ENCODE results near the gene IFNA8.

IFNA8 gene

DNA sequence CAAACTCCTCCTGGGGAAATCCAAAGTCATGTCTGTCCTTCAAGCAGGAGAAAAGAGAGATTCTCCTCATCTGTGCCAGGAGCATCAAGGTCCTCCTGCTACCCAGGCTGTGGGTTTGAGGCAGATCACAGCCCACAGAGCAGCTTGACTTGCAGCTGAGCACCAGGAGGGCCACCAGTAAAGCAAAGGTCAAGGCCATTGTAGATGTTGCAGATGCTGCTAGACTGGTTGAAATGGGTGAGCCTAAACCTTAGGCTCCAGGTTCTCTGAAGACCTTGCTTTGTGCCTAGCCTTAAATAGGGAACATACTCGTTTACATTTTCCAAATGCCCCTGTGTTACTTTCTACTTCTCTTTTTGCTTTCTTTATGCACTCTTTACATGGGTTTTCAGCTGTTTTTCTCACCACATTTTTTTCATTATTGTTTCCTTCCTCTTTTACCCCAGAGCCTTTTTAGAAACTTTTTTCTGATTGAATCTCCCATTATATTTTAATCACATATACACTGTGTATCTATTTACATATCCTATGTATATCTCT, 23.7 kb upstream of the IFNA8 start, which contains the start of gene IFNA2 (continued):
- TF ChIP-seq, protein P1, sequence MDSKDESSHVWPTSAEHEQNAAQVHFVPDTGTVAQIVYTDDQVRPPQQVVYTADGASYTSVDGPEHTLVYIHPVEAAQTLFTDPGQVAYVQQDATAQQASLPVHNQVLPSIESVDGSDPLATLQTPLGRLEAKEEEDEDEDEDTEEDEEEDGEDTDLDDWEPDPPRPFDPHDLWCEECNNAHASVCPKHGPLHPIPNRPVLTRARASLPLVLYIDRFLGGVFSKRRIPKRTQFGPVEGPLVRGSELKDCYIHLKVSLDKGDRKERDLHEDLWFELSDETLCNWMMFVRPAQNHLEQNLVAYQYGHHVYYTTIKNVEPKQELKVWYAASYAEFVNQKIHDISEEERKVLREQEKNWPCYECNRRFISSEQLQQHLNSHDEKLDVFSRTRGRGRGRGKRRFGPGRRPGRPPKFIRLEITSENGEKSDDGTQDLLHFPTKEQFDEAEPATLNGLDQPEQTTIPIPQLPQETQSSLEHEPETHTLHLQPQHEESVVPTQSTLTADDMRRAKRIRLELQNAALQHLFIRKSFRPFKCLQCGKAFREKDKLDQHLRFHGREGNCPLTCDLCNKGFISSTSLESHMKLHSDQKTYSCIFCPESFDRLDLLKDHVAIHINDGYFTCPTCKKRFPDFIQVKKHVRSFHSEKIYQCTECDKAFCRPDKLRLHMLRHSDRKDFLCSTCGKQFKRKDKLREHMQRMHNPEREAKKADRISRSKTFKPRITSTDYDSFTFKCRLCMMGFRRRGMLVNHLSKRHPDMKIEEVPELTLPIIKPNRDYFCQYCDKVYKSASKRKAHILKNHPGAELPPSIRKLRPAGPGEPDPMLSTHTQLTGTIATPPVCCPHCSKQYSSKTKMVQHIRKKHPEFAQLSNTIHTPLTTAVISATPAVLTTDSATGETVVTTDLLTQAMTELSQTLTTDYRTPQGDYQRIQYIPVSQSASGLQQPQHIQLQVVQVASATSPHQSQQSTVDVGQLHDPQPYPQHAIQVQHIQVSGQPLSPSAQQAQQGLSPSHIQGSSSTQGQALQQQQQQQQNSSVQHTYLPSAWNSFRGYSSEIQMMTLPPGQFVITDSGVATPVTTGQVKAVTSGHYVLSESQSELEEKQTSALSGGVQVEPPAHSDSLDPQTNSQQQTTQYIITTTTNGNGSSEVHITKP (tag by site-specific recombination; IDR thresholded peaks at IDR 0.05), result no peak
- TF ChIP-seq KLF9 (tag by site-specific recombination; IDR thresholded peaks at IDR 0.05; ENCODE audit: low read depth) (no peak), ZNF843 (tag by site-specific recombination; IDR thresholded peaks at IDR 0.05) (no peak)

DNA sequence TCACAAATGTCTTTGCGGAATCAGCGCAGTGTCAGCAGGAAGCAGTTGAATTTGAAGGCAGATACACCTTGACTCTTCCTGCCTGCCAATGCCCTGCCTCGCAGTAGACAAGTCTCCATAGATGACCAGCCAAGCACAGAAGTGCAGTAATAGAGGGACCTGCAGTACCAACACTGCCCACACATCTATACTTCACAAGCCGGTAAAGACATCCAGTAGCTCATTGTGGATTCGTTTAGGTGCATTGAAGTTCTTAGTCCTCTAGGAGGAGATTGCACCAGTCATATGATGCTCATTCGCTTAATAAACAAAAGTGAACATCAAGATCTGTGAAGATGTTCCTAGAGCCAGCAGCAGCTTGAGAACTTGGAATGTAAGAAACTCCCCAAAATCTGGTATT, 16.6 kb upstream of the IFNA8 start:
- POLR2A ChIA-PET, result no interaction called here
- Histone ChIP-seq H3K9me3 (ENCODE audit: control insufficient read depth, insufficient read depth, low read depth, low read length) (no peaks in the 10 kb centered on the region), H3K27ac (ENCODE audit: extremely low read depth, low read depth, low read length) (no peak overlapping the region), H3K4me3 (ENCODE audit: low read depth, low read length) (no peak overlapping the region), H3K4me1 (ENCODE audit: control insufficient read depth, insufficient read depth, low read length) (no peaks in the 10 kb centered on the region), H3K36me3 (ENCODE audit: control insufficient read depth in 2 of 2, insufficient read depth in 1 of 2, low read length in 2 of 2) (no peaks in the 10 kb centered on the region)
- CTCF ChIA-PET, result interaction anchor here (0.6 to 2.7 kb wide), 10 partner anchors 8 to 143 kb away, joined by 3 to 11 read pairs (median 4); no protein-coding TSS in a partner anchor
- TF ChIP-seq GLIS1 (tag by site-specific recombination; IDR thresholded peaks at IDR 0.05) (no peak), ZNF544 (tag by site-specific recombination; IDR thresholded peaks at IDR 0.05) (no peak), ZBTB20 (tag by site-specific recombination; IDR thresholded peaks at IDR 0.05) (no peak), ZBTB1 (tag by site-specific recombination; IDR thresholded peaks at IDR 0.05) (no peak), ZNF133 (tag by site-specific recombination; IDR thresholded peaks at IDR 0.05) (no peak), ZNF768 (tag by site-specific recombination; IDR thresholded peaks at IDR 0.05) (no peak), ZNF202 (tag by site-specific recombination; IDR thresholded peaks at IDR 0.05; ENCODE audit: borderline replicate concordance) (no peak), ZXDB (tag by site-specific recombination; IDR thresholded peaks at IDR 0.05) (no peak), SCRT2 (tag by site-specific recombination; IDR thresholded peaks at IDR 0.05) (no peak), IKZF3 (tag by site-specific recombination; IDR thresholded peaks at IDR 0.05) (no peak), ZNF157 (tag by site-specific recombination; IDR thresholded peaks at IDR 0.05) (no peak), KLF7 (tag by site-specific recombination; IDR thresholded peaks at IDR 0.05; ENCODE audit: borderline replicate concordance) (no peak), ZNF426 (tag by site-specific recombination; IDR thresholded peaks at IDR 0.05) (no peak)
- TF ChIP-seq, protein P2, sequence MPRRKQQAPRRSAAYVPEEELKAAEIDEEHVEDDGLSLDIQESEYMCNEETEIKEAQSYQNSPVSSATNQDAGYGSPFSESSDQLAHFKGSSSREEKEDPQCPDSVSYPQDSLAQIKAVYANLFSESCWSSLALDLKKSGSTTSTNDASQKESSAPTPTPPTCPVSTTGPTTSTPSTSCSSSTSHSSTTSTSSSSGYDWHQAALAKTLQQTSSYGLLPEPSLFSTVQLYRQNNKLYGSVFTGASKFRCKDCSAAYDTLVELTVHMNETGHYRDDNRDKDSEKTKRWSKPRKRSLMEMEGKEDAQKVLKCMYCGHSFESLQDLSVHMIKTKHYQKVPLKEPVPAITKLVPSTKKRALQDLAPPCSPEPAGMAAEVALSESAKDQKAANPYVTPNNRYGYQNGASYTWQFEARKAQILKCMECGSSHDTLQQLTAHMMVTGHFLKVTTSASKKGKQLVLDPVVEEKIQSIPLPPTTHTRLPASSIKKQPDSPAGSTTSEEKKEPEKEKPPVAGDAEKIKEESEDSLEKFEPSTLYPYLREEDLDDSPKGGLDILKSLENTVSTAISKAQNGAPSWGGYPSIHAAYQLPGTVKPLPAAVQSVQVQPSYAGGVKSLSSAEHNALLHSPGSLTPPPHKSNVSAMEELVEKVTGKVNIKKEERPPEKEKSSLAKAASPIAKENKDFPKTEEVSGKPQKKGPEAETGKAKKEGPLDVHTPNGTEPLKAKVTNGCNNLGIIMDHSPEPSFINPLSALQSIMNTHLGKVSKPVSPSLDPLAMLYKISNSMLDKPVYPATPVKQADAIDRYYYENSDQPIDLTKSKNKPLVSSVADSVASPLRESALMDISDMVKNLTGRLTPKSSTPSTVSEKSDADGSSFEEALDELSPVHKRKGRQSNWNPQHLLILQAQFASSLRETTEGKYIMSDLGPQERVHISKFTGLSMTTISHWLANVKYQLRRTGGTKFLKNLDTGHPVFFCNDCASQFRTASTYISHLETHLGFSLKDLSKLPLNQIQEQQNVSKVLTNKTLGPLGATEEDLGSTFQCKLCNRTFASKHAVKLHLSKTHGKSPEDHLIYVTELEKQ (tag by site-specific recombination; IDR thresholded peaks at IDR 0.05; ENCODE audit: borderline replicate concordance), result no peak
- TF ChIP-seq, protein P3, sequence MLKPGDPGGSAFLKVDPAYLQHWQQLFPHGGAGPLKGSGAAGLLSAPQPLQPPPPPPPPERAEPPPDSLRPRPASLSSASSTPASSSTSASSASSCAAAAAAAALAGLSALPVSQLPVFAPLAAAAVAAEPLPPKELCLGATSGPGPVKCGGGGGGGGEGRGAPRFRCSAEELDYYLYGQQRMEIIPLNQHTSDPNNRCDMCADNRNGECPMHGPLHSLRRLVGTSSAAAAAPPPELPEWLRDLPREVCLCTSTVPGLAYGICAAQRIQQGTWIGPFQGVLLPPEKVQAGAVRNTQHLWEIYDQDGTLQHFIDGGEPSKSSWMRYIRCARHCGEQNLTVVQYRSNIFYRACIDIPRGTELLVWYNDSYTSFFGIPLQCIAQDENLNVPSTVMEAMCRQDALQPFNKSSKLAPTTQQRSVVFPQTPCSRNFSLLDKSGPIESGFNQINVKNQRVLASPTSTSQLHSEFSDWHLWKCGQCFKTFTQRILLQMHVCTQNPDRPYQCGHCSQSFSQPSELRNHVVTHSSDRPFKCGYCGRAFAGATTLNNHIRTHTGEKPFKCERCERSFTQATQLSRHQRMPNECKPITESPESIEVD (tag by site-specific recombination; IDR thresholded peaks at IDR 0.05), result no peak
- TF ChIP-seq, protein P4, sequence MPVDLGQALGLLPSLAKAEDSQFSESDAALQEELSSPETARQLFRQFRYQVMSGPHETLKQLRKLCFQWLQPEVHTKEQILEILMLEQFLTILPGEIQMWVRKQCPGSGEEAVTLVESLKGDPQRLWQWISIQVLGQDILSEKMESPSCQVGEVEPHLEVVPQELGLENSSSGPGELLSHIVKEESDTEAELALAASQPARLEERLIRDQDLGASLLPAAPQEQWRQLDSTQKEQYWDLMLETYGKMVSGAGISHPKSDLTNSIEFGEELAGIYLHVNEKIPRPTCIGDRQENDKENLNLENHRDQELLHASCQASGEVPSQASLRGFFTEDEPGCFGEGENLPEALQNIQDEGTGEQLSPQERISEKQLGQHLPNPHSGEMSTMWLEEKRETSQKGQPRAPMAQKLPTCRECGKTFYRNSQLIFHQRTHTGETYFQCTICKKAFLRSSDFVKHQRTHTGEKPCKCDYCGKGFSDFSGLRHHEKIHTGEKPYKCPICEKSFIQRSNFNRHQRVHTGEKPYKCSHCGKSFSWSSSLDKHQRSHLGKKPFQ (tag by site-specific recombination; IDR thresholded peaks at IDR 0.05), result no peak
- TF ChIP-seq, protein P5, sequence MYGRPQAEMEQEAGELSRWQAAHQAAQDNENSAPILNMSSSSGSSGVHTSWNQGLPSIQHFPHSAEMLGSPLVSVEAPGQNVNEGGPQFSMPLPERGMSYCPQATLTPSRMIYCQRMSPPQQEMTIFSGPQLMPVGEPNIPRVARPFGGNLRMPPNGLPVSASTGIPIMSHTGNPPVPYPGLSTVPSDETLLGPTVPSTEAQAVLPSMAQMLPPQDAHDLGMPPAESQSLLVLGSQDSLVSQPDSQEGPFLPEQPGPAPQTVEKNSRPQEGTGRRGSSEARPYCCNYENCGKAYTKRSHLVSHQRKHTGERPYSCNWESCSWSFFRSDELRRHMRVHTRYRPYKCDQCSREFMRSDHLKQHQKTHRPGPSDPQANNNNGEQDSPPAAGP (tag by site-specific recombination; IDR thresholded peaks at IDR 0.05), result no peak
- TF ChIP-seq, protein P6, sequence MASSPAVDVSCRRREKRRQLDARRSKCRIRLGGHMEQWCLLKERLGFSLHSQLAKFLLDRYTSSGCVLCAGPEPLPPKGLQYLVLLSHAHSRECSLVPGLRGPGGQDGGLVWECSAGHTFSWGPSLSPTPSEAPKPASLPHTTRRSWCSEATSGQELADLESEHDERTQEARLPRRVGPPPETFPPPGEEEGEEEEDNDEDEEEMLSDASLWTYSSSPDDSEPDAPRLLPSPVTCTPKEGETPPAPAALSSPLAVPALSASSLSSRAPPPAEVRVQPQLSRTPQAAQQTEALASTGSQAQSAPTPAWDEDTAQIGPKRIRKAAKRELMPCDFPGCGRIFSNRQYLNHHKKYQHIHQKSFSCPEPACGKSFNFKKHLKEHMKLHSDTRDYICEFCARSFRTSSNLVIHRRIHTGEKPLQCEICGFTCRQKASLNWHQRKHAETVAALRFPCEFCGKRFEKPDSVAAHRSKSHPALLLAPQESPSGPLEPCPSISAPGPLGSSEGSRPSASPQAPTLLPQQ (tag by site-specific recombination; IDR thresholded peaks at IDR 0.05), result no peak

Measured in HEK293 (cell line).